GM21717 (cell line): Measurements from ENCODE around the gene EVPLL.
"Not testable (repeated sequence)": the region's sequence is repeated elsewhere in the genome, so short reads cannot be mapped to it uniquely, and the experiment has no call there.

Experiments used
- ATAC-seq: cut with Tn5 transposase; IDR thresholded peaks from one replicate; pipeline ENCODE4 v1.9.1; 2021; ENCODE audit warnings: mild to moderate bottlenecking, moderate library complexity; ENCODE audit not compliant: unreplicated experiment

Gene EVPLL

GRCh38 chr17:18422464-18422863 lies 44.9 kb downstream of the EVPLL start:
- ATAC-seq, result not testable (repeated sequence)

GRCh38 chr17:18423015-18423414 lies 45.4 kb downstream of the EVPLL start:
- ATAC-seq, result not testable (repeated sequence)

GRCh38 chr17:18425593-18425992 lies 48.0 kb downstream of the EVPLL start:
- ATAC-seq, result not testable (repeated sequence)

- not testable (repeated sequence) for ATAC-seq
Observed at GRCh38 chr17:18426639-18427038, 49.1 kb downstream of the EVPLL start.

- not testable (repeated sequence) for ATAC-seq
Observed at GRCh38 chr17:18432206-18432605, 54.6 kb downstream of the EVPLL start.
